BLaER1 (cell line): ENCODE results near the gene FGFR3.

Source experiments
- H3K27ac ChIP-seq: shearing (Covaris generic); formaldehyde crosslinking; 2 replicates; pipeline ENCODE4 v1.8.1; 2022
- H3K27me3 ChIP-seq: shearing (Covaris generic); formaldehyde crosslinking; 2 replicates; pipeline ENCODE4 v1.8.1; 2022
- H3K36me3 ChIP-seq: shearing (Covaris generic); formaldehyde crosslinking; 2 replicates; pipeline ENCODE4 v1.8.1; 2022
- H3K4me1 ChIP-seq: shearing (Covaris generic); formaldehyde crosslinking; 2 replicates; pipeline ENCODE4 v1.8.1; 2022
- H3K4me2 ChIP-seq: shearing (Covaris generic); formaldehyde crosslinking; 2 replicates; pipeline ENCODE4 v1.8.1; 2022
- H3K4me3 ChIP-seq: shearing (Covaris generic); formaldehyde crosslinking; 2 replicates; pipeline ENCODE4 v1.8.1; 2022
- H3K9ac ChIP-seq: shearing (Covaris generic); formaldehyde crosslinking; 2 replicates; pipeline ENCODE4 v1.8.1; 2022
- H3K9me3 ChIP-seq: shearing (Covaris generic); formaldehyde crosslinking; 2 replicates; pipeline ENCODE4 v1.8.1; 2022
- H4K20me1 ChIP-seq: shearing (Covaris generic); formaldehyde crosslinking; 2 replicates; pipeline ENCODE4 v1.8.1; 2022
- Cebpa-rat ChIP-seq: shearing (Covaris generic); IDR thresholded peaks from 2 replicates; pipeline ENCODE4 v1.8.1; 2022

The FGFR3 gene

GRCh38 chr4:1801286-1801958 lies 8.3 kb downstream of the FGFR3 start:
- no peak overlapping the region for H3K9ac ChIP-seq
- no peak overlapping the region for H3K4me3 ChIP-seq
- peaks cover 37% of the 10 kb centered on the region for H3K27me3 ChIP-seq
- peaks cover 54% of the 10 kb centered on the region for H4K20me1 ChIP-seq
- H3K27ac ChIP-seq, result no peak overlapping the region
- no peaks in the 10 kb centered on the region for H3K9me3 ChIP-seq
- no peaks in the 10 kb centered on the region for H3K36me3 ChIP-seq
- H3K4me1 ChIP-seq, result peaks cover 56% of the 10 kb centered on the region
- peak overlapping the region; percentile 81 for H3K4me2 ChIP-seq
- TF ChIP-seq Cebpa-rat, result no peak

GRCh38 chr4:1802151-1802715 lies 9.1 kb downstream of the FGFR3 start:
- no peak overlapping the region for H3K9ac ChIP-seq
- peaks cover 46% of the 10 kb centered on the region; the same call in 1 of the 2 replicates for H4K20me1 ChIP-seq
- peak overlapping the region; percentile 45; the same call in 1 of the 2 replicates for H3K27ac ChIP-seq
- H3K36me3 ChIP-seq, result no peaks in the 10 kb centered on the region
- H3K4me2 ChIP-seq, result peak overlapping the region; percentile 81
- no peaks in the 10 kb centered on the region for H3K9me3 ChIP-seq
- H3K4me3 ChIP-seq, result no peak overlapping the region
- peaks cover 28% of the 10 kb centered on the region for H3K27me3 ChIP-seq
- peak; percentile 99 for TF ChIP-seq Cebpa-rat
- H3K4me1 ChIP-seq, result peaks cover 64% of the 10 kb centered on the region

GRCh38 chr4:1802720-1803522 lies 9.8 kb downstream of the FGFR3 start:
- Histone ChIP-seq H3K4me2 (peak overlapping the region; percentile 81), H3K27ac (no peak overlapping the region), H3K4me1 (peaks cover 70% of the 10 kb centered on the region)

GRCh38 chr4:1803523-1804423 lies 10.7 kb downstream of the FGFR3 start:
- Histone ChIP-seq H3K4me2 (peak overlapping the region; percentile 51), H3K9me3 (no peaks in the 10 kb centered on the region), H3K4me1 (peaks cover 67% of the 10 kb centered on the region), H3K27ac (no peak overlapping the region; the same call in 1 of the 2 replicates), H3K4me3 (no peak overlapping the region), H3K36me3 (no peaks in the 10 kb centered on the region), H3K27me3 (peaks cover 15% of the 10 kb centered on the region), H4K20me1 (peaks cover 43% of the 10 kb centered on the region; the same call in 1 of the 2 replicates), H3K9ac (no peak overlapping the region)
- no peak for TF ChIP-seq Cebpa-rat

More at GRCh38 chr4:1802720-1803522, 9.8 kb downstream of the FGFR3 start:
- H3K36me3 ChIP-seq, result no peaks in the 10 kb centered on the region
- no peaks in the 10 kb centered on the region for H3K9me3 ChIP-seq
- no peak overlapping the region for H3K4me3 ChIP-seq
- TF ChIP-seq Cebpa-rat, result no peak
- peaks cover 22% of the 10 kb centered on the region for H3K27me3 ChIP-seq
- H3K9ac ChIP-seq, result no peak overlapping the region
- peaks cover 39% of the 10 kb centered on the region; the same call in 1 of the 2 replicates for H4K20me1 ChIP-seq

GRCh38 chr4:1804638-1805492 lies 11.8 kb downstream of the FGFR3 start:
- Histone ChIP-seq H3K27ac (no peak overlapping the region), H3K36me3 (no peaks in the 10 kb centered on the region), H3K9ac (no peak overlapping the region), H3K4me2 (peak overlapping the region; percentile 51), H4K20me1 (peaks cover 48% of the 10 kb centered on the region), H3K4me1 (peaks cover 59% of the 10 kb centered on the region), H3K9me3 (no peaks in the 10 kb centered on the region), H3K27me3 (peaks cover 4% of the 10 kb centered on the region), H3K4me3 (no peak overlapping the region)
- no peak for TF ChIP-seq Cebpa-rat

GRCh38 chr4:1805493-1806222 lies 12.6 kb downstream of the FGFR3 start:
- Histone ChIP-seq H3K4me1 (peaks cover 66% of the 10 kb centered on the region), H3K4me2 (peak overlapping the region; percentile 47), H3K9me3 (no peaks in the 10 kb centered on the region), H4K20me1 (peaks cover 55% of the 10 kb centered on the region), H3K27me3 (0 out of 2 replicates have a peak, but pooled peaks cover 4% of the 10 kb centered on the region), H3K4me3 (no peak overlapping the region), H3K36me3 (peaks cover 2% of the 10 kb centered on the region; the same call in 1 of the 2 replicates), H3K27ac (no peak overlapping the region), H3K9ac (no peak overlapping the region)
- no peak for TF ChIP-seq Cebpa-rat

- Histone ChIP-seq H3K36me3 (peaks cover 7% of the 10 kb centered on the region; the same call in 1 of the 2 replicates), H3K9me3 (no peaks in the 10 kb centered on the region), H3K4me2 (peak overlapping the region; percentile 47), H3K27ac (no peak overlapping the region), H3K4me3 (no peak overlapping the region), H4K20me1 (peaks cover 61% of the 10 kb centered on the region), H3K27me3 (0 out of 2 replicates have a peak, but pooled peaks cover 4% of the 10 kb centered on the region), H3K4me1 (peaks cover 66% of the 10 kb centered on the region), H3K9ac (no peak overlapping the region)
- TF ChIP-seq Cebpa-rat, result no peak
Observed at GRCh38 chr4:1806223-1806564, 13.1 kb downstream of the FGFR3 start.
